HG03521 (cell line): ENCODE measurements around the gene NOXA1.

Experiments
- ATAC-seq: cut with Tn5 transposase; IDR thresholded peaks from one replicate; pipeline ENCODE4 v1.9.1; 2021; ENCODE audit warnings: mild to moderate bottlenecking, moderate library complexity; ENCODE audit not compliant: unreplicated experiment

The NOXA1 gene

DNA sequence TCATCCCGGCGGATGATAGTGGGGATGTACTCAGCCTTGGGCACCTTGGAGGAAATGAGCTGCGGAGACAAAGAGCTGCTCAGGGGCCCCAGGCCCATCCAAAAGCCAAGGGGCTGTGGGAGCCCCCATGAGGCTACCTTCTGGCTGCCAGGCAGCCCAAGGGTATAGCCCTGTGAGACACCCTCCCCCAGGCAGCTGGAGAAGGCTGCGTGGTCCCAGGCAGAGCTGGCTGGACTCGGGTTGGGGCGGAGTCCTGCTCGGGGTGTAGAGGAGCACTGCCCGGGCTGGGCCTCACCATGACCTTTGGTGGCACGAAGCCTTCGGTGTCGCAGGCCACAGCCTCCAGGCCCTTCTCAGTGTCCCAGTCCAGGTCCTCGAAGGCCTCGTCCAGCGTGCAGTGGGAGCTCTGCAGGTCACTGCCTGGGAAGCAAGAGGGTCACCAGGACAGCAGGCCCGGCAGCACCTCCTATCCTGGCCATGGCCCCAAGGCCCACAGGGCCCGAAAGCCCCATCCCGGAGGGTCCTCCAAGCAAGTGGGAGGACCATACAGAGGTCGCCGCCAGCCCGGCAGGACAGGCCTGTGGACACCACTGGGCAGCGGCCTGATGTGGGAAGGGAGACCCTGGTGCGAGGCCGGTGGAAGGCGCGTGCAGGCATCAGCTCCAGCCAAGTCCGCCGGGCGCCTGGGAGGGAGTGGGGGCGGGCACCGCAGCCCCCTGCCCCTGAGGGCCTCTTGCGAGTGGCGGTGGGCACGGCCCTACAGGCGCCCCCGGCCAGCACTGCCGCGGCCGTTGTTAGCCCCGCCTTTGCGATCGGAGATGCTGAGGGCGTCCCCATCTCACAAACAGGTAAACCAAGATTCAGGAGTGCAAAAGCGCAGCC lies 29.8 kb downstream of the NOXA1 start:
- ATAC-seq, result no peak

DNA sequence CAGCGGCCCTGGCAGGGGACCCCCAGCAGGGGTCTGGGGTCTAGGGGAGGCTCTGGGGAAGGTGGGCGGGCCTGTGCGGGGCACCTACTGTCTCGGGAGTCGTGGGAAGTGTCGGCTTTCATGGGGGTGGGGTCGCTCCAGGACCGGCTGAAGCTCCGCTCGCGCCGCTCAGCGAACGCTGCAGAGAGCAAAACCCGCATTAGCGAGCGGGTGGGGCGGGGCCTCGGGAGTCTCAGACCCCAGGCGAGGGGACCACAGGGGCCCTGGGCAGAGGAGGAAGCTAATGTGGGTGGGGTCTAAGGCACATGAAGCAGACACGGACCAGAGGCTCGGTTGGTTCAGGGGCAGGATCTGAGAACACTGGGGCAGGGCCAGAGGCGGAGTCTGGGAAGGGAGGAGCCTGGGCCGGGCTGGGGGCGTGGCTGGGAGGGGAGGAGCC lies 30.5 kb downstream of the NOXA1 start:
- ATAC-seq, result peak; percentile 43

- ATAC-seq, result peak; percentile 30
Observed at GRCh38 chr9:137454145-137454596, 31.0 kb downstream of the NOXA1 start.

- ATAC-seq, result no peak
Observed at GRCh38 chr9:137454597-137455358, 31.6 kb downstream of the NOXA1 start.

DNA sequence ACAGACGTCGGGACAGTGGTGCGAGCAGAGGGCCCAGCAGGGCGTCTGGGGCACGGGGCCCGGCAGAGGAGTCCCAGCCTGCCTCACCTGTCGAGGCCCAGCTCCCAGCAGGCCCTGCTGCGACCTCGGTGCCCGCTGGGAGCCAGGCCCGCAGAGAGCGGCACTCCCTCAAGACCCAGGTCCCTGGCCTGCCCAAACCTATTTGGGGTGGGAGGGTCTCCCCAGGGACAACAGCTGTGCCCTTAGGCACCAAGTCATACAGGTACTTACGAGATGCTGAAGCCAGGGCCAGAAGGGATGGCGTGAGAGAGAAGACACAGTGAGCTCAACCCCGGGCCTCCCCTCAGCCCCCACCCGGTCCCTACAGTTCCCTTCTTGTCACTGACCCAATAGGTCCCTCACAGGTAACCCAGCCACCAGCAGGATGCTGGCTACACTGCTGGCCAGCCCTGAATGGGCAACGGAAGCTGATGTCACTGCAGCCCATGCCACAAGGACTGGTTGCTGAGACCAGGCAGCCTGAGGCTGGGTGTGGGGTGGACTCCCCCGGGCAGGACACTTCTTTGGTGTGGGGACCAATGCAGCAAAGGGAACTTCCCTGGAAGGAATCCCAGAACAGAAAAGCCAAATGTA lies 32.3 kb downstream of the NOXA1 start:
- ATAC-seq, result no peak

DNA sequence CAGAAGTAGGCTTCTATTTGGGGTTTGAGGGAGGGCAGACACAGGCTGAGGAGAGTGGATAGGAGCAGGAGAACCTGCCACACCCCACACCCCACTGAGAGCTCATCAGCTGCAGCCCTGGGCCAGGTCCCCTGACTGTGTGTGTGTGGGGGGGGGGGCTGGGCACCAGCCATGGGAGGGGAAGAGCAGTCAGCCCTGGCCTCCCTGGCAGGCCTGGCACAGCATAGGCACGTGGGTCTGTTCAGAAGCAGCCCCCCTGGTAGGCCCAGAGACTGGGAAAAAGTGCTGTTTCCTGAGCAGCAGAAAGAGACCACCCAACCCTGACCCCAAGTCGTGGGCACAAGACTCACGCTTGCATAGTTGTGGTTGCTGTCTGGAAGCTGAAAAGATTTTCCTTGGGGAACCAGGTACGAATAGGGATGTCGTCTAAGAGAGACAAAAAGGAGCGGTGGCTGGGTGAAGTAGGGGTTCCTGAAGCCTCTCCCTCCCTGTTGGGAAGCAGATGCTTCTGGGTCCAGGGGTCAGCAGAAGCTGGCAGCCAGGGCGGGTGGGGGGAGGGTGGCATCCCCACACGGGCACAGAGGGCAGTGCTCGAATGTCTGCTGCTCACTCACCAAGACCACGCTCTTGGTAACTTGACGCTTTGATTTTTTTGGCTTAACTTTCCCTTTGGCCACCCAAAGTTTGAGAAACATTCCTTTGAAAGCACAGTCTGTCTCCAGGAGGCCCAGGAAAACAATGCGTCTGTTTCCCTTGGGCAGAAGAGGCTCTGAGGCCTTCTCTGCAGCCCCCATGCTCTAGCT lies 33.1 kb downstream of the NOXA1 start:
- no peak for ATAC-seq

GRCh38 chr9:137456864-137457405 lies 33.7 kb downstream of the NOXA1 start:
- ATAC-seq, result no peak

DNA sequence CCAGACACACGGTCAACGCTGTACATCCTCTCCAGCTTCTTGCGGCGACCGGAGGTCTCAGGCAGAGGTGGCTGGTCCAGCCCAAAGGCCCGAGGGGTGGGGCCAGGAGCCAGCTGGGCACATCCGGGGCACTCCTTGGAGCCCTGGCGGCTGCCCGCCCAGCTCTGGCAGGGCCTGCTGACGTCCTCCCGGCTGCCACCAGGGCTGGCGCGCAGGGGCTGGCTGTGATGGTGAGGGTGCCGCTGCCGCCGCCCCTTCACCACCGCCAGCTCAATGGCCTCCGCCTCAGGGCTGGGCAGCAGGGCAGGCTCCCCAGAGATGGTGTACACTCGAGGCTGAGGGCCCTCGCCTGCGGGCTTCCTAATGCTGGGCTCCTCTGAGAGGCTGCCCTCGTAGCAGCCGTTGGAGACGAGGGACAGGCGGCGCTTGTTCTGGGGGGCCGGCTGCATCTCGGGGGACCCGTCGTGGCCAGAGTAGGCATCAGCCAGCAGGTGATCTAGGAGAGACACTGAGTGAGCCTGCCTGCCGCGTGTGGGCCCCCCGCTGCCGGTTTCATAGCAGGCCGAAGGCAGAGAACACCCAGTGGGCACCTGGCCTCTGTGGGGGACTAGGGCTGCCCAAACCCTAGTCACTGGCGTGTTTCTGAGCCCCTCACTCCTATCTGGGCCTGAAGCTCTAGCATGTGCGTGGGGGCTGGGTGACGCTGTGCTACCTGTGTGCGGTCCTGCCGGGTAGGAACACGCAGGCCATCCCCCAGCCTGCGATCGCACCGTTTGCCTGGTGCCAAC lies 34.4 kb downstream of the NOXA1 start:
- no peak for ATAC-seq

DNA sequence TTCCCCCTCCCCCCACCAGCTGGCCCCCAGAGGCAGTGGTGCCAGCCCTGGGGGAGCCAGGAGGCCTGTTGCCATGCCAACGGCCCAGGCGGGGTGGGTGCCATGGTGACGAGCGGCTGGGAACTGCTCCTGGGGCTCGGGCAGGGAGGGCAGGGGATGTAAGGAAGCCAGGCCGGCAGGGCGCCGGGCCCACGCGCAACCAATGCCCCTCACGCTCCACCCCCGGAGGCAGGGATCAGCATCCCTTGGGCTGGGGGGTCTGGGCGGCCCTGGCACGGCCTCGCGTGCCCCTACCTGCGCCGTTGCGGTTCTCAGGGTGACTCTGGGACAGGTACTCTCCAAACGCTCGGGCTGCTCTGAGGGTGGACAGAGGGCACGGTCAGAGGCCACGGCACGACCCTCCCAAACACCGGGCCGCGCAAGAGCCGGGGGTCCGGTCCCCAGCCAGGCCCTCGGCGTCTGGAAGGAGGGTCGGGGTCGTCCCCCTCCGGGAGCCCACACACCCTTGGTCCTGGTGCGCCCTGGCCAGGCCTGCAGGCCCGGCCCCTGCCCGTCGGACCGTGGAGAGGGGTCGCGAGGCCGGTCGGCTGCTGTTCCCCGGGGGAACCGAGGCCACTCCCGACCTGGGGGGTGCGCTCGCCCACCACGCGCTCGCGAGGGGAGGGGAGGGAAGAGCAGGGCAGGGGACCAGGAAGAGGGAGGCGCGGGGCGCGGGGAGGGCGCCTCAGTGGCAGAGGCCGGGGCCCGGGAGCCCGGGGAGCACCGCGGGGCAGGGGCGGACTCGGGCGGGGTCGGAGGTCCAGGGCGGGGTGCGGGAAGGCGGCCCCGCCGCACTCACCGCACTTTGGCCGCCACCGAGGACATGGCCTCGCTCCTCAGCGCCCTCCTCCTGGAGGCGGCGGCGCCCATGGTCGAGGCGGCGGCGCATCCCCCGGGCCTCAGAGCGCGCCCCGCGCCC lies 35.3 kb downstream of the NOXA1 start:
- ATAC-seq, result peak; percentile 3

DNA sequence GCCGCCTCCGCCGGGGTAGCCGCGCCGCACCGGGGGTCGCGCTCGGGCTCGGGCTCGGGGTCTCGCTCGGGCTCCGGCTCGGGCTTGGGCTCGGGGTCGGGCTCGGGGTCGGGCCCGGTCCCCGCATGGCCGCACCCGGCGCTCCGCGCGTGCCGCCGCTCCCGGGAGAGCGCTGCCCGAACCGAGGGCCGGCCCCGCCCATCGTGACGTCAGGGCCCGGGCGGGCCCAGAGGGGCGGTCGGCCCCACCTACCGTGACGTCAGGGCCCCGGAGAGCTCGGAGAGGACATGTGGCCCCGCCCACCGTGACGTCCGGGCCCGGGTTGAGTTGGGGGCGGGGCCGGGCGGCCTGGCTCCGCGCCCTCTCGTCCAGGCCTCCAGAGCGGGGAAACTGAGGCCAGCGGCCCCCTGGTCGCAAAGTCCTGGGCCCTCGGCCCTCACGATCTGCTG lies 36.0 kb downstream of the NOXA1 start, which contains the start of gene NSMF:
TSS of gene NSMF (minus strand) at position 183 of the 449 bp plus-strand sequence. CDS start 232 bp downstream, outside the sequence.
- ATAC-seq, result peak; percentile 58

DNA sequence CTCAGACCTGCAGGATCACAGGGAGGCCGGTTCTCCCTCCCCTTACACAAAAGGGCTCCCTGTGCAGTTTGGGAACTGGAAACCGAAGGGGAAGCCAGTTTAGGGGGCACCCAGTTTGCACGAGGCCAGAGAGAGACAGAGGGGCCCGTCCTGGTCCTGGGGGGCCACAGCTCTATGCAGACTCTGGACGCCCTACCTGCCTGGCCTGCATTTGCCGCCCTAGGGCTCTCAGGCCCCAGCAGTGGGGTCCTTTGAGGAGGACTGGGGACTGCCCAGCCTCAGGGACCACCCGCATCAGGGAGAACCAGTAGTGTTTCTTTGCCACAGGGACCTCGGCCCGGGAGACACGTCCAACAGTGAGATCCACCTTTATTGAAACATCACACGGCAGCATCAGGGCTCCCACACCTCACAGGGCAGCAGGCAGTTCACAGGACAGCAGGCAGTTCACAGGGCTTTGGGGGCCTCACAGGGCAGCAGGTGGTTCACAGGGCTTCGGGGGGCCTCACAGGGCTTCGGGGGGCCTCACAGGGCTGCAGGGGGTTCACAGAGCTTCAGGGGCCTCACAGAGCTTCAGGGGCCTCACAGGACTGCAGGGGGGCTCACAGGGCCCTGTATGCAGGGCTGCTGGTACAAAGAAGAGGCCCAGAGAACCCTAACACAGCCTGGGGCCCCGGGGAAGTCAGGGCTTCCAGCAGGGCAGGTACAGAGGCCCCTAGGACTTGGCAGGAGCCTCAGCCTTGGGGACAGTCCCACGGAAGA lies 36.6 kb downstream of the NOXA1 start:
- no peak for ATAC-seq

DNA sequence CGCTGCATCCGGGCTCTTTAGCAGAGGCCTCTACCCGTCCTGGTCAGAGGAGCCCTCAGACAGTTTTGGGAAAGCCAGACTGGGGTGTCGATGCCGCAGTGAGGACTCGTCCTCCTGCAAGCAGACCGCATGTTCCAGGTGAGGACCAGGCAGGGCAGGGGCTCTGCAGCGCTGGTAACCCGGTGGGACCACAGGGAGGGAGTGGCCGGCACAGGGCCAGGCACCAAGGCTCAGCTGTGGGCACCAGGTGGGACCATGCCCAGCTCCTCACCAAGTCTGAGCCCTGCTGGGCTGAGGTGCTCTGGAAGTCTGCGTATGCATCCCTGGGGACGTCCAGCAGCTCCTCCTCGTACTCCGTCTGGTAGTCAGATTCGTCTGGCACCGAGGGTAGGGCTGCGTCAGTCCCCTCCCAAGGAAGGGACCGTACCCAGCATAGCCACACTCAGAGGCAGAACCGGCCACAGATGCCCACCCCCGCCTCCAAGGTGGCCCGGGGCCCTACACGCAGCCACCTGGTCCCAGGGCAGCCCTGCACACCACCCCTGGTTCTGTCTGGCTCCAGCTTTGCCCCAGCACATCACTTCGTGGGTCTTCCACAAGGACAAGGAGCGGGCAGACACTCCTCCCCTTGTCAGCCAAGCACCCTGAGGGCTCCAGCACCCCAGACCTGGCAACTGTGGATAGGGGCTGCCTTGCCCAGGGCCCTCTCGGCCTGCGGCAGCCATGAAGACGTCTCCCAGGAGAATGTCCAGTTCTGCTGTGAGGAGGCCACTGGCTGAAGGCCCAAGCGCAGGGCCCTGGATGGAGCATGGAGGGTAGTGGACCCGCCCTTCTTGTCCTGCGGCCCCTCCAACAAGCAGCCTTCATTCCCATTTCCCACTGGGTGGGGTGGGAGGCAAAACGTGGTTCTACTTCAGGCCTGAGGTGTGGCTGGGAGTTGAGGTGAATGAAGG lies 37.4 kb downstream of the NOXA1 start:
- no peak for ATAC-seq

DNA sequence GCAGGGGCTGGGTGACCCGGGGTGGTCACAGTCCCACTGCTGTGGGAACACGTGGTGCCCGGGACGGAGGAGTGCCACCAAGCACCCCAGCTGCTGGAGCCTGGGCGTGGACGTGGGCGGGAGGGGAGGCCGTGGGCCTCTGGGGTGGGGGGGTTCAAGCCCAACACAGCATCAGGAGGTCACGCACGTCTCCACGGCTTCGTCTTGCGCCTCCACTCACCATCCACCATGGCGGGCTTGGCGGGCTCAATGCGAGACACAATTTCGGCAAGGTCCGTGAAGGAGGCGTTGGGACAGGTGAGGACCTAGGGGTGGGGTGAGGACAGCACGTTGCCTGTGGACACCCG lies 38.1 kb downstream of the NOXA1 start:
- ATAC-seq, result no peak

DNA sequence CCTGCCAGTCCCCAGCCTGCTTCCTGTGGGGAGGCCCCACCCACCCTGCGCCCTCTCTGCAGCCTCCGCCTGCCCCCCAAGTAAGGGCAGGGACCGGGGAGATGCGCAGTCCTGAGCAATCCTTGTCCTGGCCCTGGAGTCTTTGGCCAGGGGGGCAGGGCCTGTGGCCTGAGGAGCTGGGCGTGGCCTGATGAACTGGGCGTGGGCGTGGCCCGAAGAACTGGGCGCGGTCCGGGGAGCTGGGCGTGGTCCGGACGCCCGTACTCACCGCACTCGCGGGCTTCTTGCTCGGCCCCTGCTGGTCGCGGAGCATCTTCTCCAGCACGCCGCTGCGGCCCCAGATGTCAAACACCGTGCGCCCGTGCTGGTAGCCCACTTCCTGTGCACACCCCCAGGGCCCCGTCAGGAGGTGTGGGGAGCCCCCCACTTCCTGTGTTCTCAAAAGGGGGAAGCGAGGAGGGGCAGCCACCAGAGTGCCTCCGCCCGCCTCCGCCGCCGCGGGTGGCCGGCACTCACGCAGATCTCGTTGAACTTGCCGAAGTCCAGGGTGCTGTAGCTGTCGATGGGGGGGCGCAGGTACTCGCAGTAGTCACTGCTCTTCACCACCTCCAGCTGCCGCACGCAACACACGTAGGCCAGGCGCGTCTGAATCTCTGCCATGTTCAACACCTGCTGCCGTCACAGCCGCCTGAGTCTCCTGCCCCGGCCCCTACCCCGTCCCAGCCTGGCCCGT lies 38.6 kb downstream of the NOXA1 start:
- peak; percentile 52 for ATAC-seq

GRCh38 chr9:137462396-137462985 lies 39.3 kb downstream of the NOXA1 start:
- no peak for ATAC-seq
